Testis (tissue), 2 donors: ENCODE data around the gene KRT2.

Experiments used
- POLR2A ChIP-seq: fragments of 450-650 bp; IDR thresholded peaks from one replicate; pipeline ENCODE4 v1.6.1; 2017; ENCODE audit warnings: antibody characterized with exemption, mild to moderate bottlenecking, moderate library complexity
- TF ChIP-seq, protein P1 (sequence below), 3 experiments: fragments of 450-650 bp in 2 of 3; fragments of 200-600 bp in 1 of 3; sonication (generic) in 1 of 3; IDR thresholded peaks; one replicate each; pipeline ENCODE4 v1.5.1; 2016 to 2019; ENCODE audit warnings: antibody characterized with exemption in 3 of 3, mild to moderate bottlenecking in 2 of 3, moderate library complexity in 1 of 3

DNA sequence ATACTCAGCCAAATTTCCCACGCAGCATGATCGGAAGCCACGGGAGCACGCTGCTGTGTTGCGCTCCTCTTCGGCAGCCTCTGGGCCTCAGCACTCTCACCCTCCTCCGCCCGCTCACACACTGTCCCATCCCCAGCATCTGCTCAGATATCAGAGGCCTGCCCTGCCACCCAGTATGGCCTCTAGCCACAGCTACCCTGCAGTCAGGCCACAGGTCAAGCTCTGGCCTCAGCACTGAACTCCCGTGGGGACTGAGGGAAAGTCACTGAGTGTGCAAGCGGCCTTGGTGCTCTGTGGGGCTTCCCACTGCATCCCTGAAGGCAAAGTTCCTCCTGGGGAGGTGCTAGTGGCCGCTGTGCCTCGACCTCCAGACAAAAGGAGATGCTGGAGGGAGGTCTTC lies 49.3 kb upstream of the KRT2 start:
- TF ChIP-seq, protein P1, sequence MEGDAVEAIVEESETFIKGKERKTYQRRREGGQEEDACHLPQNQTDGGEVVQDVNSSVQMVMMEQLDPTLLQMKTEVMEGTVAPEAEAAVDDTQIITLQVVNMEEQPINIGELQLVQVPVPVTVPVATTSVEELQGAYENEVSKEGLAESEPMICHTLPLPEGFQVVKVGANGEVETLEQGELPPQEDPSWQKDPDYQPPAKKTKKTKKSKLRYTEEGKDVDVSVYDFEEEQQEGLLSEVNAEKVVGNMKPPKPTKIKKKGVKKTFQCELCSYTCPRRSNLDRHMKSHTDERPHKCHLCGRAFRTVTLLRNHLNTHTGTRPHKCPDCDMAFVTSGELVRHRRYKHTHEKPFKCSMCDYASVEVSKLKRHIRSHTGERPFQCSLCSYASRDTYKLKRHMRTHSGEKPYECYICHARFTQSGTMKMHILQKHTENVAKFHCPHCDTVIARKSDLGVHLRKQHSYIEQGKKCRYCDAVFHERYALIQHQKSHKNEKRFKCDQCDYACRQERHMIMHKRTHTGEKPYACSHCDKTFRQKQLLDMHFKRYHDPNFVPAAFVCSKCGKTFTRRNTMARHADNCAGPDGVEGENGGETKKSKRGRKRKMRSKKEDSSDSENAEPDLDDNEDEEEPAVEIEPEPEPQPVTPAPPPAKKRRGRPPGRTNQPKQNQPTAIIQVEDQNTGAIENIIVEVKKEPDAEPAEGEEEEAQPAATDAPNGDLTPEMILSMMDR (IDR thresholded peaks at IDR 0.05): no peak
- no peak for TF ChIP-seq POLR2A
